Glutamatergic neuron (in vitro differentiated cells): Measurements from ENCODE around the gene CHRFAM7A. TPM values are rescaled to one million over a fixed set of nuclear protein-coding genes. Genes with fewer than 3 reads are reported as not detected.

Experiments
- total RNA-seq: library from RNA; stranded (reverse); fragmentation: NEBNext Ultra II Directional; extraction: Animal tissue kit (Norgen Biotek cat#: 25700); gene quantifications from one replicate; pipeline ENCODE4 v1.2.1, GENCODE V29; 2021; ENCODE audit not compliant: unreplicated experiment

Gene CHRFAM7A
- total RNA-seq, 1 donor from 2014 or later = 3.9 TPM

Other genes with a start within 250 kb of the CHRFAM7A start
- not detected for gene GOLGA8R, start 20.7 kb upstream of the CHRFAM7A start, total RNA-seq
- gene GOLGA8Q, start 158.5 kb upstream of the CHRFAM7A start, total RNA-seq = not detected
- not detected for gene GOLGA8H, start 210.5 kb upstream of the CHRFAM7A start, total RNA-seq